DND-41 (cell line): ENCODE results near the gene GJB5.

ENCODE experiments used
- ATAC-seq: fragments of 200-7000 bp; cut with Tn5 transposase; 3 replicates; pipeline ENCODE4 v1.9.1; 2021; ENCODE audit warnings: low read depth; ENCODE audit not compliant: insufficient read depth
- DNase-seq: peaks from one replicate; pipeline ENCODE4 v3.0.0-alpha.2; 2020
- H2AFZ ChIP-seq: 2 replicates; pipeline ENCODE4 v1.6.0; 2012; ENCODE audit warnings: low read depth, low read length
- H3K27ac ChIP-seq: 2 replicates; pipeline ENCODE4 v1.5.1; 2012; ENCODE audit warnings: low read length, inconsistent platforms
- H3K27me3 ChIP-seq: fragments of 200-600 bp; sonication (generic); 2 replicates; pipeline ENCODE4 v1.6.0; 2012; ENCODE audit warnings: low read length, mild to moderate bottlenecking, inconsistent platforms; ENCODE audit not compliant: insufficient read depth, poor library complexity
- H3K36me3 ChIP-seq: 2 replicates; pipeline ENCODE4 v1.5.1; 2012; ENCODE audit warnings: low read length, inconsistent platforms; ENCODE audit not compliant: insufficient read depth
- H3K4me1 ChIP-seq: 2 replicates; pipeline ENCODE4 v1.5.1; 2012; ENCODE audit warnings: mild to moderate bottlenecking, low read length; ENCODE audit not compliant: insufficient read depth
- H3K4me2 ChIP-seq: 2 replicates; pipeline ENCODE4 v1.6.0; 2012; ENCODE audit warnings: mild to moderate bottlenecking, moderate library complexity, low read length, inconsistent platforms; ENCODE audit not compliant: insufficient read depth
- H3K4me3 ChIP-seq, 2 experiments: fragments of 200-600 bp in 1 of 2; shearing (Covaris generic) in 1 of 2; 2 replicates each; pipeline ENCODE4 v1.5.1; 2012 to 2016; ENCODE audit warnings: inconsistent platforms in 2 of 2, low read length in 2 of 2, mild to moderate bottlenecking in 2 of 2, low read depth in 1 of 2, moderate library complexity in 1 of 2
- H3K79me2 ChIP-seq: 2 replicates; pipeline ENCODE4 v1.6.0; 2012; ENCODE audit warnings: low read length, inconsistent platforms; ENCODE audit not compliant: insufficient read depth
- H3K9ac ChIP-seq: 2 replicates; pipeline ENCODE4 v1.6.0; 2012; ENCODE audit warnings: low read depth, mild to moderate bottlenecking, inconsistent platforms, low read length, moderate library complexity
- H3K9me3 ChIP-seq: 2 replicates; pipeline ENCODE4 v1.5.1; 2012; ENCODE audit warnings: low read length, moderate library complexity, mild to moderate bottlenecking, inconsistent platforms; ENCODE audit not compliant: insufficient read depth, severe bottlenecking
- H4K20me1 ChIP-seq: 2 replicates; pipeline ENCODE4 v1.6.0; 2012; ENCODE audit warnings: low read length; ENCODE audit not compliant: insufficient read depth
- EZH2 ChIP-seq: IDR thresholded peaks from 3 replicates; pipeline ENCODE4 v1.6.1; 2012; ENCODE audit warnings: borderline replicate concordance, low read depth, mild to moderate bottlenecking, moderate library complexity, low read length, inconsistent platforms; ENCODE audit not compliant: severe bottlenecking
- TF ChIP-seq, protein P1 (sequence below): IDR thresholded peaks from 2 replicates; pipeline ENCODE4 v1.5.1; 2012; ENCODE audit warnings: borderline replicate concordance, low read length, moderate library complexity, mild to moderate bottlenecking; ENCODE audit not compliant: poor library complexity, severe bottlenecking; ENCODE audit errors: extremely low read depth

Gene GJB5

DNA sequence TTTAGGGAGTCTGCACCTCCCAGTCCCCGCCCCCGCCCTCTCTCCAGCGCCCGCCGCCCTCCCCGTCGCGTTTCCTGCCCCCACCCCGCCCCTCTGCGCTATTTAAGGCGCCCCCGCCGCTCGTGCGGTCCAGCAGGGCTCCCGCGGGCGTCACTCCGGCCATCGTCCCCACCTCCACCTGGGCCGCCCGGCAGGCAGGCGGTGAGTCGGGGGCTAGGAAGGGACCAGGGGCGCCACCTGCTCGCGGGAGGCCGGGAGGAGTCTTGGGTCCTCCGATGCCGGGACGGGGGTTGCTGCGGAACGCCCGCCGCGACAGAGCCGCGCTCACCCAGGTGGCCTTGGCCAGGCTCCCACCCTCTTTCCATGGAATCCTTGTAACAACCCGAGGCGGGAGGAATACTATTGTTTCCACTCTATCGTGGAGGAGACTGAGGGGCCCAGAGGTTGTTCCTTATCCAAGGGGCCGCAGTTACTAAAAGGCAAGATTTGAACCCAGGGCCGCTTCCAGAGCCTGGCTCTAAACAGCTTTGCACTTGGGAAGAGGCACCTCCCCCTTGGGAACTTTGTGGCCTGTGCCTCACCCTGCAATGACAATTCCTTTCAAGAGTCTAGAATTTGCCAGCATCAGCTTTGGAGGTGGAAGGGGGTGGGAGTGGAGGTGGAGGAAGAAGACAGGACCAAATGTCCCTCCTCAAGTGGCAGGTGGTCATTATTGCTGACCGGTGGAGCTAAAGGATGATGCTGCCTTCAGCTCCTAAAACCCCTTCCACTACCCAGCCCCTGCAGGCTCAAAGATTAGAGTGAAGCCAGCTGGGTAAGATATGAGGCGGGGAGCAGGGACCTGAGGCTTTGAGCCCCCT lies 38.3 kb downstream of the GJB5 start, which contains the start of gene GJA4:
Gene GJA4 (plus strand): TSS at position 132 of the 860 bp plus-strand sequence. CDS start 1,215 bp downstream, outside the sequence.
- no peak within 1 kb of the TSS for H3K9ac ChIP-seq
- no peak within 1 kb of the TSS for H3K27ac ChIP-seq
- no peaks in the 10 kb centered on the region for H3K36me3 ChIP-seq
- H3K27me3 ChIP-seq, result no peaks in the 10 kb centered on the region
- no peak within 1 kb of the TSS for H3K4me3 ChIP-seq
- no peaks in the 10 kb centered on the region for H3K9me3 ChIP-seq
- H2AFZ ChIP-seq, result no peak within 1 kb of the TSS
- no peak within 1 kb of the TSS for H3K4me2 ChIP-seq
- no peaks in the 10 kb centered on the region for H3K4me1 ChIP-seq
- ATAC-seq, result no peak
- TF ChIP-seq EZH2, result no peak
- TF ChIP-seq, protein P1, sequence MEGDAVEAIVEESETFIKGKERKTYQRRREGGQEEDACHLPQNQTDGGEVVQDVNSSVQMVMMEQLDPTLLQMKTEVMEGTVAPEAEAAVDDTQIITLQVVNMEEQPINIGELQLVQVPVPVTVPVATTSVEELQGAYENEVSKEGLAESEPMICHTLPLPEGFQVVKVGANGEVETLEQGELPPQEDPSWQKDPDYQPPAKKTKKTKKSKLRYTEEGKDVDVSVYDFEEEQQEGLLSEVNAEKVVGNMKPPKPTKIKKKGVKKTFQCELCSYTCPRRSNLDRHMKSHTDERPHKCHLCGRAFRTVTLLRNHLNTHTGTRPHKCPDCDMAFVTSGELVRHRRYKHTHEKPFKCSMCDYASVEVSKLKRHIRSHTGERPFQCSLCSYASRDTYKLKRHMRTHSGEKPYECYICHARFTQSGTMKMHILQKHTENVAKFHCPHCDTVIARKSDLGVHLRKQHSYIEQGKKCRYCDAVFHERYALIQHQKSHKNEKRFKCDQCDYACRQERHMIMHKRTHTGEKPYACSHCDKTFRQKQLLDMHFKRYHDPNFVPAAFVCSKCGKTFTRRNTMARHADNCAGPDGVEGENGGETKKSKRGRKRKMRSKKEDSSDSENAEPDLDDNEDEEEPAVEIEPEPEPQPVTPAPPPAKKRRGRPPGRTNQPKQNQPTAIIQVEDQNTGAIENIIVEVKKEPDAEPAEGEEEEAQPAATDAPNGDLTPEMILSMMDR, result no peak
- no peaks in the 10 kb centered on the region for H3K79me2 ChIP-seq
- DNase-seq, result no peak
- peaks cover 5% of the 10 kb centered on the region; the same call in 1 of the 2 replicates for H4K20me1 ChIP-seq

DNA sequence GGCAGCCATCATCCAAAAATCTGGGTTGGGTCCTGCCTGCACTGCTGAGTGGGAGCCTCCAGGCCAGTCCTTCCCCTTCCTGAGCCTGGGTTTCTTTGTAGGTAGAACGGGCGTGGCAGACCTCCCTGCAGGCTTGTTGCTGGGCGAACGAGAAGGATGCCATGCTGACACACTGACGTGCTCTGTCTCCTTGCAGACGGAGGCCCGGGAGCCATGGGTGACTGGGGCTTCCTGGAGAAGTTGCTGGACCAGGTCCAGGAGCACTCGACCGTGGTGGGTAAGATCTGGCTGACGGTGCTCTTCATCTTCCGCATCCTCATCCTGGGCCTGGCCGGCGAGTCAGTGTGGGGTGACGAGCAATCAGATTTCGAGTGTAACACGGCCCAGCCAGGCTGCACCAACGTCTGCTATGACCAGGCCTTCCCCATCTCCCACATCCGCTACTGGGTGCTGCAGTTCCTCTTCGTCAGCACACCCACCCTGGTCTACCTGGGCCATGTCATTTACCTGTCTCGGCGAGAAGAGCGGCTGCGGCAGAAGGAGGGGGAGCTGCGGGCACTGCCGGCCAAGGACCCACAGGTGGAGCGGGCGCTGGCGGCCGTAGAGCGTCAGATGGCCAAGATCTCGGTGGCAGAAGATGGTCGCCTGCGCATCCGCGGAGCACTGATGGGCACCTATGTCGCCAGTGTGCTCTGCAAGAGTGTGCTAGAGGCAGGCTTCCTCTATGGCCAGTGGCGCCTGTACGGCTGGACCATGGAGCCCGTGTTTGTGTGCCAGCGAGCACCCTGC lies 39.3 kb downstream of the GJB5 start:
- no peak for TF ChIP-seq EZH2
- TF ChIP-seq, protein P1, result no peak

DNA sequence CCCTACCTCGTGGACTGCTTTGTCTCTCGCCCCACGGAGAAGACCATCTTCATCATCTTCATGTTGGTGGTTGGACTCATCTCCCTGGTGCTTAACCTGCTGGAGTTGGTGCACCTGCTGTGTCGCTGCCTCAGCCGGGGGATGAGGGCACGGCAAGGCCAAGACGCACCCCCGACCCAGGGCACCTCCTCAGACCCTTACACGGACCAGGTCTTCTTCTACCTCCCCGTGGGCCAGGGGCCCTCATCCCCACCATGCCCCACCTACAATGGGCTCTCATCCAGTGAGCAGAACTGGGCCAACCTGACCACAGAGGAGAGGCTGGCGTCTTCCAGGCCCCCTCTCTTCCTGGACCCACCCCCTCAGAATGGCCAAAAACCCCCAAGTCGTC lies 39.9 kb downstream of the GJB5 start:
- ATAC-seq (no peak), DNase-seq (no peak)
- H3K4me1 ChIP-seq, result no peaks in the 10 kb centered on the region
- H3K9ac ChIP-seq, result no peak overlapping the region
- no peaks in the 10 kb centered on the region for H3K27me3 ChIP-seq
- H3K79me2 ChIP-seq, result no peaks in the 10 kb centered on the region
- H3K27ac ChIP-seq, result no peak overlapping the region
- H3K4me3 ChIP-seq, result no peak overlapping the region
- no peak overlapping the region for H3K4me2 ChIP-seq
- TF ChIP-seq, protein P1, result no peak
- no peak for TF ChIP-seq EZH2
- H3K36me3 ChIP-seq, result no peaks in the 10 kb centered on the region
- H2AFZ ChIP-seq, result no peak overlapping the region
- no peaks in the 10 kb centered on the region for H3K9me3 ChIP-seq
- H4K20me1 ChIP-seq, result peaks cover 5% of the 10 kb centered on the region; the same call in 1 of the 2 replicates

More for the DNA sequence above, 39.3 kb downstream of the GJB5 start:
- no peaks in the 10 kb centered on the region for H3K27me3 ChIP-seq
- H3K4me1 ChIP-seq, result no peaks in the 10 kb centered on the region
- ATAC-seq, result no peak
- H3K9ac ChIP-seq, result no peak overlapping the region
- no peak overlapping the region for H2AFZ ChIP-seq
- H4K20me1 ChIP-seq, result peaks cover 5% of the 10 kb centered on the region; the same call in 1 of the 2 replicates
- H3K4me3 ChIP-seq, result no peak overlapping the region
- H3K36me3 ChIP-seq, result no peaks in the 10 kb centered on the region
- H3K9me3 ChIP-seq, result no peaks in the 10 kb centered on the region
- H3K27ac ChIP-seq, result no peak overlapping the region
- no peaks in the 10 kb centered on the region for H3K79me2 ChIP-seq
- no peak for DNase-seq
- H3K4me2 ChIP-seq, result no peak overlapping the region
